SK-N-SH treated with all-trans-retinoic acid at 6 μM for 48 hours (cell line): Measurements from ENCODE around the gene FYN.

ENCODE experiments used
- ARNTL ChIP-seq: fragments of 450-650 bp; formaldehyde crosslinking; IDR thresholded peaks from 2 replicates; pipeline ENCODE4 v1.5.0; 2020; ENCODE audit warnings: low read depth, mild to moderate bottlenecking, moderate library complexity, borderline replicate concordance
- CSDC2 ChIP-seq: fragments of 250-450 bp; sonication (Bioruptor Pico); IDR thresholded peaks from 2 replicates; pipeline ENCODE4 v1.5.0; 2020; ENCODE audit warnings: mild to moderate bottlenecking, moderate library complexity
- CSRNP3 ChIP-seq: fragments of 250-450 bp; sonication (Bioruptor Pico); IDR thresholded peaks from 2 replicates; pipeline ENCODE4 v1.5.1; 2021; ENCODE audit warnings: mild to moderate bottlenecking, moderate library complexity
- GLIS3 ChIP-seq: fragments of 250-450 bp; sonication (Bioruptor Pico); IDR thresholded peaks from 2 replicates; pipeline ENCODE4 v1.5.0; 2020; ENCODE audit warnings: mild to moderate bottlenecking, moderate library complexity
- ISL1 ChIP-seq: fragments of 250-450 bp; sonication (Bioruptor Pico); IDR thresholded peaks from 2 replicates; pipeline ENCODE4 v2.1.2; 2022; ENCODE audit warnings: mild to moderate bottlenecking, moderate library complexity
- RARB ChIP-seq: fragments of 250-450 bp; sonication (Bioruptor Pico); IDR thresholded peaks from 2 replicates; pipeline ENCODE4 v1.8.0; 2021; ENCODE audit warnings: mild to moderate bottlenecking, moderate library complexity
- ZC3H10 ChIP-seq: fragments of 250-450 bp; sonication (Bioruptor Pico); IDR thresholded peaks from 2 replicates; pipeline ENCODE4 v1.5.1; 2021; ENCODE audit warnings: mild to moderate bottlenecking, moderate library complexity
- ZFP3 ChIP-seq: fragments of 250-450 bp; sonication (Bioruptor Pico); IDR thresholded peaks from 2 replicates; pipeline ENCODE4 v1.5.0; 2020; ENCODE audit warnings: mild to moderate bottlenecking, moderate library complexity
- ZNF8 ChIP-seq: fragments of 450-650 bp; formaldehyde crosslinking; IDR thresholded peaks from 2 replicates; pipeline ENCODE4 v1.5.0; 2020; ENCODE audit warnings: mild to moderate bottlenecking, moderate library complexity

DNA sequence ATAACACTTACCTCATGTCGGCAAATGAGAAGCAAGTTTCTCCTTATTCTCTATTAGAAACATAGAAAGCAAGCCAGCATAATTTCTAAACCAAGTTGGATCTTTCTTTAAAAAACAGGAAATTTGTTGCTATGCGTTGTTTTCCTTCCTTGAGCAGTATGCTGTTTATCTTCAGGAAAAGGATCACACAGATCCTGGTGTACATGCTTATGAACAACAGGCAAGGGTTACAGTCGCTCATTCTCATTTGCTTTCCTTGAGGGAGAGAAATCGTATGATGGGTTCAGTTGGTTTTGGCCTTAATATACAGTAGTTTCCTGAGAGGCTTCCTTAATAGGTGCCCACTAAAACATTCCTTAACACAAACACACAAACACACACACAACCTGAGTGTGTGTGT is 118.8 kb downstream of the FYN start:
- TF ChIP-seq RARB (CRISPR knock-in tag) (no peak), ARNTL (no peak), CSDC2 (CRISPR knock-in tag) (no peak), ZNF8 (CRISPR knock-in tag) (no peak), GLIS3 (CRISPR knock-in tag) (no peak), ZFP3 (CRISPR knock-in tag) (no peak), ZC3H10 (CRISPR knock-in tag) (no peak), CSRNP3 (CRISPR knock-in tag) (no peak), ISL1 (CRISPR knock-in tag) (no peak)
